Erythroblast (primary cell): ENCODE data around the gene PTGFRN.

Source experiments
- DNase-seq, 2 experiments: peaks; one replicate each; lab custom pipeline; 2025; lab: John Stamatoyannopoulos, UW
- GATA1 ChIP-seq: IDR thresholded peaks from 2 replicates; pipeline ENCODE4 v1.6.1; 2011; ENCODE audit warnings: low read depth, mild to moderate bottlenecking, control low read depth, low read length, moderate library complexity
- POLR2A ChIP-seq: IDR thresholded peaks from 2 replicates; pipeline ENCODE4 v1.6.1; 2011; ENCODE audit warnings: mild to moderate bottlenecking, low read length

The PTGFRN gene

GRCh38 chr1:117034791-117035290, 125.1 kb downstream of the PTGFRN start:
- no peak for DNase-seq
- TF ChIP-seq POLR2A (no peak), GATA1 (no peak)

- DNase-seq, result no peak
- TF ChIP-seq POLR2A, result no peak
- no peak for TF ChIP-seq GATA1
Observed at GRCh38 chr1:117036018-117036461, 126.3 kb downstream of the PTGFRN start.

- TF ChIP-seq GATA1 (no peak), POLR2A (no peak)
- DNase-seq, result no peak
Observed at GRCh38 chr1:117037802-117038201, 128.1 kb downstream of the PTGFRN start.

GRCh38 chr1:117038236-117038635, 128.5 kb downstream of the PTGFRN start:
- DNase-seq, result no peak

More at GRCh38 chr1:117038236-117038635, 128.5 kb downstream of the PTGFRN start:
- no peak for TF ChIP-seq POLR2A
- no peak for TF ChIP-seq GATA1
